ENCODE results near the gene CROCC2.

The CROCC2 gene

GRCh38 chr2:240884745-240885144 lies 21.4 kb upstream of the CROCC2 start:
- TF ChIP-seq, protein P1, sequence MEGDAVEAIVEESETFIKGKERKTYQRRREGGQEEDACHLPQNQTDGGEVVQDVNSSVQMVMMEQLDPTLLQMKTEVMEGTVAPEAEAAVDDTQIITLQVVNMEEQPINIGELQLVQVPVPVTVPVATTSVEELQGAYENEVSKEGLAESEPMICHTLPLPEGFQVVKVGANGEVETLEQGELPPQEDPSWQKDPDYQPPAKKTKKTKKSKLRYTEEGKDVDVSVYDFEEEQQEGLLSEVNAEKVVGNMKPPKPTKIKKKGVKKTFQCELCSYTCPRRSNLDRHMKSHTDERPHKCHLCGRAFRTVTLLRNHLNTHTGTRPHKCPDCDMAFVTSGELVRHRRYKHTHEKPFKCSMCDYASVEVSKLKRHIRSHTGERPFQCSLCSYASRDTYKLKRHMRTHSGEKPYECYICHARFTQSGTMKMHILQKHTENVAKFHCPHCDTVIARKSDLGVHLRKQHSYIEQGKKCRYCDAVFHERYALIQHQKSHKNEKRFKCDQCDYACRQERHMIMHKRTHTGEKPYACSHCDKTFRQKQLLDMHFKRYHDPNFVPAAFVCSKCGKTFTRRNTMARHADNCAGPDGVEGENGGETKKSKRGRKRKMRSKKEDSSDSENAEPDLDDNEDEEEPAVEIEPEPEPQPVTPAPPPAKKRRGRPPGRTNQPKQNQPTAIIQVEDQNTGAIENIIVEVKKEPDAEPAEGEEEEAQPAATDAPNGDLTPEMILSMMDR (IDR thresholded peaks at IDR 0.05; ENCODE audit: low read depth, low read length, missing control alignments) = no peak
- no peak for DNase-seq (ENCODE audit: low read depth)
- H3K4me3 ChIP-seq (ENCODE audit: low read depth, low read length) = no peak overlapping the region

- no peak overlapping the region for H3K4me3 ChIP-seq (ENCODE audit: low read depth, low read length)
- DNase-seq (ENCODE audit: low read depth) = no peak
- TF ChIP-seq, protein P1 (IDR thresholded peaks at IDR 0.05; ENCODE audit: low read depth, low read length, missing control alignments) = no peak
Observed at GRCh38 chr2:240885566-240885965, 20.6 kb upstream of the CROCC2 start.

- H3K4me3 ChIP-seq (ENCODE audit: low read depth, low read length) = no peak overlapping the region
- TF ChIP-seq, protein P1 (IDR thresholded peaks at IDR 0.05; ENCODE audit: low read depth, low read length, missing control alignments) = no peak
- no peak for DNase-seq (ENCODE audit: low read depth)
Observed at GRCh38 chr2:240886023-240886565, 20.0 kb upstream of the CROCC2 start.

- no peak overlapping the region for H3K4me3 ChIP-seq (ENCODE audit: low read depth, low read length)
- TF ChIP-seq, protein P1 (IDR thresholded peaks at IDR 0.05; ENCODE audit: low read depth, low read length, missing control alignments) = no peak
- no peak for DNase-seq (ENCODE audit: low read depth)
Observed at GRCh38 chr2:240886678-240887609, 19.2 kb upstream of the CROCC2 start.

DNA sequence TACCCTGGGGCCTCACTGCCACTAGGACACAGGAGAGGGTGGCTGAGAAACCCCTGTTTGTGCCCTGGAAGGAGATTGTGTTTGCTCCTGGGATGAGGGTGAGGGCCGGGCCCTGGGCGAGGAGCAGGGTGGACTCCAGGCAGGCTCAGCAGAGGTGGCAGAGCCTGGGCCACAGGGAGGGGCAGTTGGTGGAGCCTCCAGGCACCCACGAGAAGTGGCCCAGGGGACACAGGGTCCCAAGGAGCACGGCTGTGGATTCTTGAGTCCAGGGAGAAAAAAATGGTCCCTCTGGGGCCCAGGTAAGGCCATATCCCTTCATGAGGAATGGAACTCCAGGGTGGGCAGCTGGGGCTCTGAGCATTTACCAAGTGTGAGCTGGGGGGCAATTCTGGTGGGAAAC lies 18.5 kb upstream of the CROCC2 start:
- DNase-seq (ENCODE audit: low read depth) = no peak
- TF ChIP-seq, protein P1 (IDR thresholded peaks at IDR 0.05; ENCODE audit: low read depth, low read length, missing control alignments) = no peak
- no peak overlapping the region for H3K4me3 ChIP-seq (ENCODE audit: low read depth, low read length)

GRCh38 chr2:240888130-240888889 lies 17.8 kb upstream of the CROCC2 start:
- no peak overlapping the region for H3K4me3 ChIP-seq (ENCODE audit: low read depth, low read length)
- DNase-seq (ENCODE audit: low read depth) = no peak
- TF ChIP-seq, protein P1 (IDR thresholded peaks at IDR 0.05; ENCODE audit: low read depth, low read length, missing control alignments) = no peak
